ENCODE results near the gene LCN1. TPM values are rescaled to one million over a fixed set of nuclear protein-coding genes. Genes with fewer than 3 reads are reported as not detected.

LCN1 gene
- total RNA-seq, 4 donors from 2014 or later = not detected

DNA sequence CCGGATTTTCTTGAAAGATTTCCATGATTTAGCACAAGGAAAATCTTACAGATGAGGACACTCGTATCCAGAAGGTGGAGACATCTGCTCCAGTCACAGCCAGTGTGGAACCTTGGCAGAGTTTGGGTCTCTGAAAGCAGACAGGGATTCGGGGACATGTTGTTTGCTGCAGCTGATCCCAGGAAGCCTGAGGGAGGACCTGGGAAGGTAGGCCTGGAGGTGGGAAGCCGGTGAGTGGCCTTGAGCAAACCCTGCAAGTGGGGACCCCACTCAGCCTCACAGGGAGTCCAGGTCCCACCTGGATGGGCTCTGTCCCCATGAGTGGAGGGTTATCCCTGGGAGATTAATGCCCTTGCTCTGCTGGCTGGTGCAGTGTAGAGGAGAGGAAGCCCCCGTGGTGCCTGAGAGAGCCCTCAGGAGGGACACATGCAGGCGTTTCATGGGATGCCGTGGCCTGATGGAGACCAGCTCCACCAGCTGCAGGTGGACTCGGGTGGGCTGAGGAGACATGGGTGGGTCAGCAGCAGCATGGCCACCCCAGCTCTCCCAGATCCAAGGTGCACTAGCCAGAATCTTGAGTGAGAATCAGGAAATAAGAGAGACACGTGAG, 12.9 kb upstream of the LCN1 start:
- no peak overlapping the region for H3K27ac ChIP-seq
- WGBS, 2 donors (ENCODE audit: low coverage in 1 of 2) = 70 to 89% methylated on average over 4 to 9 of the region's 9 CpGs
- DNase-seq = no peak

DNA sequence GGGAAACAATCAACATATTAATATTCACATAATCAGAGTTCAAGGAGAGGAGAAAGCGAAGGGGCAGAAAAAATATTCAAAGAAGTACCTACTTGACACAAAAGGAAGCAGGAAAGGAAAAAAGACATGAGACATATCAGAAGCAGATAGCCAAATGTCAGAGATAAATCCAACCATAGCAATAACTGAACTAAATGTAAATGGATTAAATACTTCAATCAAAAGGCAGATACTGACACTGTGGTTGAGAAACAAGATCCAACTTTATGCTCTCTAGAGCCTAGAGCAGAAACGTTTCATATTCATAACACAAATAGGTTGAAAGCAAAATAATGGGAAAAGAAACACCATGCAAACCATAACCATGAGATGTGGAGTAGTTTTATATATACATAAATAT, 11.8 kb upstream of the LCN1 start:
- H3K4me3 ChIP-seq = no peak overlapping the region
- WGBS, 2 donors (ENCODE audit: low coverage in 1 of 2) = 64 to 80% methylated on average over 2 of the region's 2 CpGs
- in situ Hi-C loops (cut with MboI; ENCODE audit: low pct_ligation_motif_present in 1 of 4, low pct_unique_long_range_greater_than_20kb in 1 of 4, low sequenced_read_pairs in 3 of 4) = no loop called here
- no peaks in the 10 kb centered on the region for H3K9me3 ChIP-seq
- TF ChIP-seq, protein P1, sequence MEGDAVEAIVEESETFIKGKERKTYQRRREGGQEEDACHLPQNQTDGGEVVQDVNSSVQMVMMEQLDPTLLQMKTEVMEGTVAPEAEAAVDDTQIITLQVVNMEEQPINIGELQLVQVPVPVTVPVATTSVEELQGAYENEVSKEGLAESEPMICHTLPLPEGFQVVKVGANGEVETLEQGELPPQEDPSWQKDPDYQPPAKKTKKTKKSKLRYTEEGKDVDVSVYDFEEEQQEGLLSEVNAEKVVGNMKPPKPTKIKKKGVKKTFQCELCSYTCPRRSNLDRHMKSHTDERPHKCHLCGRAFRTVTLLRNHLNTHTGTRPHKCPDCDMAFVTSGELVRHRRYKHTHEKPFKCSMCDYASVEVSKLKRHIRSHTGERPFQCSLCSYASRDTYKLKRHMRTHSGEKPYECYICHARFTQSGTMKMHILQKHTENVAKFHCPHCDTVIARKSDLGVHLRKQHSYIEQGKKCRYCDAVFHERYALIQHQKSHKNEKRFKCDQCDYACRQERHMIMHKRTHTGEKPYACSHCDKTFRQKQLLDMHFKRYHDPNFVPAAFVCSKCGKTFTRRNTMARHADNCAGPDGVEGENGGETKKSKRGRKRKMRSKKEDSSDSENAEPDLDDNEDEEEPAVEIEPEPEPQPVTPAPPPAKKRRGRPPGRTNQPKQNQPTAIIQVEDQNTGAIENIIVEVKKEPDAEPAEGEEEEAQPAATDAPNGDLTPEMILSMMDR (IDR thresholded peaks at IDR 0.05) = no peak
- TF ChIP-seq POLR2AphosphoS5 (IDR thresholded peaks at IDR 0.05) (no peak), POLR2A (IDR thresholded peaks at IDR 0.05) (no peak), EP300 (IDR thresholded peaks at IDR 0.05; ENCODE audit: low read depth) (no peak)
- intact Hi-C loops (cut with DNase I; ENCODE audit: low total_unique reads) = no loop called here
- DNase-seq = no peak
- H3K36me3 ChIP-seq = no peaks in the 10 kb centered on the region
- no peaks in the 10 kb centered on the region for H3K4me1 ChIP-seq
- no peak overlapping the region for H3K27ac ChIP-seq
- H3K27me3 ChIP-seq = no peaks in the 10 kb centered on the region

More for the DNA sequence above, 12.9 kb upstream of the LCN1 start:
- in situ Hi-C loops (cut with MboI; ENCODE audit: low pct_ligation_motif_present in 1 of 4, low pct_unique_long_range_greater_than_20kb in 1 of 4, low sequenced_read_pairs in 3 of 4) (no loop called here), intact Hi-C loops (cut with DNase I; ENCODE audit: low total_unique reads) (no loop called here)
- H3K27me3 ChIP-seq = no peaks in the 10 kb centered on the region
- no peaks in the 10 kb centered on the region for H3K4me1 ChIP-seq
- peaks cover 0 to 10% (median 0%) of the 10 kb centered on the region in 4 donors for H3K36me3 ChIP-seq
- TF ChIP-seq POLR2AphosphoS5 (IDR thresholded peaks at IDR 0.05) (no peak), POLR2A (IDR thresholded peaks at IDR 0.05) (no peak), EP300 (IDR thresholded peaks at IDR 0.05; ENCODE audit: low read depth) (no peak)
- TF ChIP-seq, protein P1 (IDR thresholded peaks at IDR 0.05) = no peak
- H3K4me3 ChIP-seq = no peak overlapping the region
- H3K9me3 ChIP-seq = no peaks in the 10 kb centered on the region

DNA sequence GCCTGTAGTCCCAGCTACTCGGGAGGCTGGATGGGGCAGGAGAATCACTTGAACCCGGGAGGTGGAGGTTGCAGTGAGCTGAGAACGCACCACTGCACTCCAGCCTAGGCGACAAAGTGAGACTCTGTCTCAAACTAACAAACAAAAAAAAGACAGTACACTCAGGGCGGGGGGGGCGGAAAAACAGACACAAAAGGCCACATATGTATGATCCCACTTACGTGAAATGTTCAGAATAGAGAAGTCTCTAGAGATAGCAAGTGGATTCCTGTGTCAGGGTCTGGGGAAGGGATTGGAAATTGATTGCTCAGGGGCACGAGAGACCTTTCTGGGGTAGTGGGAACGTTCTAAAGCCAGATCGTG, 9.0 kb upstream of the LCN1 start:
- H3K27me3 ChIP-seq = peaks cover under 1% of the 10 kb centered on the region
- in situ Hi-C loops (cut with MboI; ENCODE audit: low pct_ligation_motif_present in 1 of 4, low pct_unique_long_range_greater_than_20kb in 1 of 4, low sequenced_read_pairs in 3 of 4) (no loop called here), intact Hi-C loops (cut with DNase I; ENCODE audit: low total_unique reads) (no loop called here)
- H3K9me3 ChIP-seq = no peaks in the 10 kb centered on the region
- no peak overlapping the region for H3K4me3 ChIP-seq
- H3K4me1 ChIP-seq = no peaks in the 10 kb centered on the region
- no peak for DNase-seq
- no peak overlapping the region for H3K27ac ChIP-seq
- TF ChIP-seq POLR2A (IDR thresholded peaks at IDR 0.05) = no peak
- TF ChIP-seq, protein P1 (IDR thresholded peaks at IDR 0.05) = no peak
- TF ChIP-seq POLR2AphosphoS5 (IDR thresholded peaks at IDR 0.05) = no peak
- no peak for TF ChIP-seq EP300 (IDR thresholded peaks at IDR 0.05; ENCODE audit: low read depth)
- 71 to 78% methylated on average over 6 to 10 of the region's 10 CpGs for WGBS, 2 donors (ENCODE audit: low coverage in 1 of 2)
- no peaks in the 10 kb centered on the region for H3K36me3 ChIP-seq

DNA sequence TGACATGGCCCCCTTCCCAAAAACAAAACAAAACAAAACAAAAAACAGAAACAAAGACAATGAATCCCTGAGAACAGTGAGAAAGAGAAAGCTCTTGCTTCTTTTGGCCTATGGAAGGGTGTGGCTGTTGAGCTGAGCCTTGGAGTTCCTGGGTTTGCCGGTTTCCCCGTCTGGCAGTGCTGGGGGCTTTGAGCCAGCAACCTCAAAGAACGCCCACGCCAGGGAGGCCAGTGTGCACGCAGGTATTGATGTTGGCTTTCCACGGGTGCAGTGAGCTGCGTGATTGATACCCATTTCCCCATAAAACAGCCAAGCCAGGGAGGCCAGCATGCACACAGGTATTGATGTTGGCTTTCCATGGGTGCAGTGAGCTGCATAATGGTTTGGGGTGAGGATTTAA, 8.3 kb upstream of the LCN1 start:
- Histone ChIP-seq H3K27me3 (peaks cover 6% of the 10 kb centered on the region), H3K4me1 (no peaks in the 10 kb centered on the region), H3K4me3 (no peak overlapping the region), H3K36me3 (no peaks in the 10 kb centered on the region), H3K27ac (no peak overlapping the region), H3K9me3 (no peaks in the 10 kb centered on the region)
- 34% methylated on average over 7 of the region's 7 CpGs; no CpG with 5 or more reads in 1 of the 2 donors for WGBS, 2 donors (ENCODE audit: low coverage in 1 of 2)
- intact Hi-C loops (cut with DNase I; ENCODE audit: low total_unique reads) = no loop called here
- DNase-seq = no peak
- in situ Hi-C loops (cut with MboI; ENCODE audit: low pct_ligation_motif_present in 1 of 4, low pct_unique_long_range_greater_than_20kb in 1 of 4, low sequenced_read_pairs in 3 of 4) = no loop called here
- no peak for TF ChIP-seq POLR2A (IDR thresholded peaks at IDR 0.05)
- no peak for TF ChIP-seq EP300 (IDR thresholded peaks at IDR 0.05; ENCODE audit: low read depth)
- TF ChIP-seq, protein P1 (IDR thresholded peaks at IDR 0.05) = no peak
- no peak for TF ChIP-seq POLR2AphosphoS5 (IDR thresholded peaks at IDR 0.05)

All from transverse colon (tissue), 4 donors.